B cell (primary cell): ENCODE data around the gene KCTD6. TPM values are rescaled to one million over a fixed set of nuclear protein-coding genes. Genes with fewer than 3 reads are reported as not detected.

Experiments used
- ATAC-seq: fragments of 200-7000 bp; cut with Tn5 transposase; one replicate; pipeline ENCODE4 v1.10.0; 2021; ENCODE audit warnings: low read depth, mild to moderate bottlenecking, moderate number of reproducible peaks, moderate library complexity
- CTCF ChIA-PET: fragments of 350-600 bp; sonication (Branson Sonifier 250); formaldehyde crosslinking; loops from one replicate; lab custom pipeline; 2021; ENCODE audit warnings: antibody characterized with exemption, inconsistent platforms; lab: Charles Lee
- POLR2A ChIA-PET: fragments of 350-600 bp; sonication (Branson Sonifier 250); formaldehyde crosslinking; loops from one replicate; lab custom pipeline; 2021; ENCODE audit warnings: antibody characterized with exemption; lab: Charles Lee
- DNase-seq: peaks from one replicate; pipeline ENCODE4 v3.0.0; 2013
- H2AFZ ChIP-seq: 2 replicates; pipeline ENCODE4 v1.6.1; 2012; ENCODE audit warnings: mild to moderate bottlenecking, low read depth, low read length; ENCODE audit not compliant: insufficient read depth, poor library complexity, severe bottlenecking
- H3K27ac ChIP-seq, 2 donors: 1 replicate in 1 of 2; 2 replicates in 1 of 2; pipeline ENCODE4 v1.5.1; 2012 to 2013; ENCODE audit warnings: low read length in 2 of 2, mild to moderate bottlenecking in 2 of 2, moderate library complexity in 1 of 2
- H3K27me3 ChIP-seq, 4 experiments: fragments of 200-600 bp in 1 of 4; sonication (generic) in 1 of 4; replicated peaks in 1 of 4; 1 replicate in 2 of 4; 2 replicates in 2 of 4; pipeline versions ENCODE4 v1.6.1 to v1.7.0; 2013 to 2016; ENCODE audit warnings: low read length in 3 of 4, mild to moderate bottlenecking in 2 of 4, mixed read lengths in 1 of 4, moderate library complexity in 1 of 4; ENCODE audit not compliant: insufficient read depth in 4 of 4, control insufficient read depth in 3 of 4; ENCODE audit errors: control extremely low read depth in 1 of 4
- H3K36me3 ChIP-seq, 2 experiments: replicated peaks in 1 of 2; 1 replicate in 1 of 2; 2 replicates in 1 of 2; pipeline versions ENCODE4 v1.6.1 to v1.7.1; 2013; ENCODE audit warnings: low read length in 1 of 2; ENCODE audit not compliant: insufficient read depth in 2 of 2, control insufficient read depth in 1 of 2; ENCODE audit errors: control extremely low read depth in 1 of 2, extremely low read depth in 1 of 2
- H3K4me1 ChIP-seq, 2 donors: fragments of 200-600 bp in 1 of 2; sonication (generic) in 1 of 2; 1 replicate in 1 of 2; 2 replicates in 1 of 2; pipeline versions ENCODE4 v1.5.1 to v1.6.1; 2013 to 2017; ENCODE audit warnings: low read length in 2 of 2; ENCODE audit not compliant: control insufficient read depth in 2 of 2, insufficient read depth in 2 of 2
- H3K4me2 ChIP-seq: replicated peaks from 2 replicates; pipeline ENCODE3; 2012; ENCODE audit warnings: mild to moderate bottlenecking, low read depth, low read length; ENCODE audit not compliant: poor library complexity, severe bottlenecking
- H3K4me3 ChIP-seq, 5 experiments: fragments of 200-600 bp in 1 of 5; sonication (generic) in 1 of 5; 1 replicate in 3 of 5; 2 replicates in 2 of 5; pipeline versions ENCODE4 v1.5.1 to v1.7.0; 2011 to 2016; ENCODE audit warnings: low read length in 4 of 5, mild to moderate bottlenecking in 4 of 5, low read depth in 2 of 5, control low read depth in 1 of 5, moderate library complexity in 1 of 5; ENCODE audit not compliant: insufficient read depth in 1 of 5; ENCODE audit errors: control extremely low read depth in 1 of 5, extremely low read depth in 1 of 5
- H3K79me2 ChIP-seq: fragments of 200-600 bp; sonication (generic); one replicate; pipeline ENCODE4 v1.6.0; 2016; ENCODE audit warnings: low read length; ENCODE audit not compliant: control insufficient read depth, insufficient read depth
- H3K9ac ChIP-seq: fragments of 200-600 bp; sonication (generic); 2 replicates; pipeline ENCODE4 v1.6.1; 2017; ENCODE audit warnings: mild to moderate bottlenecking, low read length, moderate library complexity
- H3K9me3 ChIP-seq, 3 donors: one replicate each; pipeline versions ENCODE4 v1.6.1 to v1.7.1; 2013; ENCODE audit warnings: low read length in 2 of 3; ENCODE audit not compliant: control insufficient read depth in 2 of 3, insufficient read depth in 1 of 3; ENCODE audit errors: control extremely low read depth in 1 of 3
- H4K20me1 ChIP-seq: 2 replicates; pipeline ENCODE4 v1.6.0; 2012; ENCODE audit warnings: mild to moderate bottlenecking, low read length; ENCODE audit not compliant: insufficient read depth, control insufficient read depth, poor library complexity, severe bottlenecking
- H3K27ac Mint-ChIP-seq: one replicate; pipeline ENCODE4 v1.8.0; 2021; ENCODE audit warnings: mixed read lengths
- H3K27me3 Mint-ChIP-seq: one replicate; pipeline ENCODE4 v1.8.0; 2021; ENCODE audit warnings: mixed read lengths
- H3K4me1 Mint-ChIP-seq: one replicate; pipeline ENCODE4 v1.8.0; 2021; ENCODE audit warnings: mixed read lengths
- H3K4me3 Mint-ChIP-seq: one replicate; pipeline ENCODE4 v1.8.0; 2021; ENCODE audit warnings: mixed read lengths
- H3K9me3 Mint-ChIP-seq: one replicate; pipeline ENCODE4 v1.8.0; 2022; ENCODE audit warnings: mixed read lengths; ENCODE audit not compliant: insufficient read depth
- CTCF ChIP-seq: fragments of 200-600 bp; IDR thresholded peaks from one replicate; pipeline ENCODE4 v1.8.0; 2022; ENCODE audit warnings: antibody characterized with exemption, mild to moderate bottlenecking
- EZH2 ChIP-seq: IDR thresholded peaks from 2 replicates; pipeline ENCODE4 v1.6.1; 2012; ENCODE audit warnings: borderline replicate concordance, low read depth, mild to moderate bottlenecking, moderate library complexity, low read length; ENCODE audit not compliant: insufficient read depth, poor library complexity, severe bottlenecking
- WGBS: methylation state at CpG from one replicate; pipeline ENCODE4 v1.1.5; 2013; ENCODE audit warnings: missing lambda C conversion rate; ENCODE audit not compliant: insufficient coverage; 5-methylcytosine and 5-hydroxymethylcytosine counted together
- intact Hi-C: fragments of 100-400 bp; cut with micrococcal nuclease; formaldehyde crosslinking; loops from one replicate; pipeline ENCODE4 v1.10.0; 2022
- polyA minus RNA-seq: library from RNA; depleted of rRNA, polyadenylated mRNA; stranded (reverse); fragments of >200 nt; gene quantifications from 2 replicates; pipeline ENCODE4 v1.2.3, GENCODE V29; 2012
- polyA plus RNA-seq: library from polyadenylated mRNA; depleted of rRNA; stranded (reverse); fragments of >200 nt; gene quantifications from 2 replicates; pipeline ENCODE4 v1.2.3, GENCODE V29; 2012
- total RNA-seq, 2 donors: library from RNA; stranded (reverse); fragments of 120-200 nt in 1 of 2; gene quantifications; 1 replicate in 1 of 2; 2 replicates in 1 of 2; pipeline versions ENCODE4 v1.2.3 to v1.2.4, GENCODE V29; 2013 to 2022

Gene KCTD6
- total RNA-seq (14.6 and 16.8 TPM in 2 replicates), polyA plus RNA-seq (7.4 and 12.5 TPM in 2 replicates), polyA minus RNA-seq (5.6 and 6.4 TPM in 2 replicates)
- 9.9 TPM for total RNA-seq (2013)

DNA sequence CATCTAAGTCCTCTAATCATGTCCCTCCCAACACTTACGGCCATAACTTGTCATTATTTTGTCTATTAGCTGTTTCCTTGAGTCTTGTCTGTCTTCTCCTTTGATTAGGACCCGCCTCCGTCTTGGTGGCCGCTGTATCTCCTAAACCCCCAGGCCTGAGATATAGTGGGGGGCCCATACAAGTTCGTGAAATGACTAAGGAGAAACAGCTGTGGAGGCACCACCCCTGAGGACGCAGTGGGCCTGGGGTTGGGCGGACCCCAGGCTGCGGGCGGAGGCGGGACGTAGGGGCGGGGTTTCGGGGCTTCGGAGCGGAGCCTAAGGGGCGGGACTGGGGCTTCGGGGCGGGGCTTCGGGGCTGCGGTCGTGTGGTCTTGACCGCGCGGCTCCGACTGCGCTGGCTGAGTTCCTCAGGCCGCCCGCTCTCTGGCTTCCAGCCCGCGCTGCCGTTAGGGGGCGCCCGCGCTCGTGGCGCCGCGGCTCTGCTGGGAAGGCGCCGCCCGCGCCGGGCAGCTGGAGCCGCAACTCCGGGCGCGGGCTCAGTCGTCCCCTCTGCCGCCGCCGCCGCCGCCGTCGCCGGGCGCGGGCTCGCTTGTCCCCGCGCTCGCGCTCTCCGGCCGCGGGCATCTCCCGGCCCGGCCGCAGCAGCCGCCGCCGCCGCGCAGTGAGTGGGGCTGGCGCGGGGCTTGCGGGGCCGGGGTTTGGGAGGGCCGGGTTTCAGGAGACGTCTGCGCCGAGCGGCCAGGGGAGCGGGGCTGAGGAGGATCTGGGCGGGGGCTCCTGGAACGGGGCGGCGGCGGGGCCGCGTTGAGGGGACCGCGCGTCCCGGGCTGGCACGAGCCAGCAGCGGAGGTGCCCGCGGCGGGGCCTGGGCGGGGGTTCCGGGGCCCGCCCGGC lies at the start of gene KCTD6:
Gene KCTD6 (plus strand): TSS at position 591 of the 897 bp plus-strand sequence. CDS start 6,660 bp downstream, outside the sequence.
- H3K9me3 Mint-ChIP-seq = no peaks in the 10 kb centered on the region
- TF ChIP-seq EZH2 (no peak), CTCF (peak; percentile 59)
- peaks cover 46% of the 10 kb centered on the region for H3K4me1 Mint-ChIP-seq
- POLR2A ChIA-PET = interaction anchor here (0.7 to 1.6 kb wide), 7 partner anchors 58 to 281 kb away, joined by 3 to 15 read pairs (median 5); partner anchors contain the start of genes DNASE1L3, HTD2, PDHB and RPP14
- DNase-seq (peak; percentile 96), ATAC-seq (peak; percentile 91)
- Histone ChIP-seq H3K4me2 (peak within 1 kb of the TSS; percentile 80), H3K4me1 (peaks cover 21 to 29% of the 10 kb centered on the region in 2 donors), H4K20me1 (peaks cover 4% of the 10 kb centered on the region), H3K4me3 (peak within 1 kb of the TSS; percentile 50 to 82 (median 75)), H3K9ac (peak within 1 kb of the TSS; percentile 69), H3K9me3 (no peaks in the 10 kb centered on the region), H3K36me3 (no peaks in the 10 kb centered on the region), H3K27ac (peak within 1 kb of the TSS; percentile 42 to 50), H3K27me3 (no peaks in the 10 kb centered on the region), H2AFZ (peak within 1 kb of the TSS; percentile 76), H3K79me2 (peaks cover 44% of the 10 kb centered on the region)
- H3K4me3 Mint-ChIP-seq = peak within 1 kb of the TSS; percentile 93
- CTCF ChIA-PET = interaction anchor here (0.7 to 7.4 kb wide), 41 partner anchors 9 to 483 kb away, joined by 3 to 70 read pairs (median 4); partner anchors contain the start of genes HTD2, PXK and RPP14
- intact Hi-C loops = loop anchor here (1.0 to 5.0 kb wide), 10 partner anchors 17 to 483 kb away; partner anchors contain the start of genes ABHD6, FLNB, HTD2 and PDHB
- peak within 1 kb of the TSS; percentile 87 for H3K27ac Mint-ChIP-seq
- peaks cover 5% of the 10 kb centered on the region for H3K27me3 Mint-ChIP-seq
- under 1% methylated on average over 101 of the region's 104 CpGs for WGBS
